Testis (tissue), 2 donors: ENCODE results near the gene PADI6.

Source experiments
- CTCF ChIP-seq, 3 experiments: fragments of 450-650 bp in 2 of 3; fragments of 200-600 bp in 1 of 3; sonication (generic) in 1 of 3; IDR thresholded peaks; one replicate each; pipeline ENCODE4 v1.5.1; 2016 to 2019; ENCODE audit warnings: antibody characterized with exemption in 3 of 3, mild to moderate bottlenecking in 2 of 3, moderate library complexity in 1 of 3
- POLR2A ChIP-seq: fragments of 450-650 bp; IDR thresholded peaks from one replicate; pipeline ENCODE4 v1.6.1; 2017; ENCODE audit warnings: antibody characterized with exemption, mild to moderate bottlenecking, moderate library complexity

GRCh38 chr1:17355898-17356297 is 16.1 kb upstream of the PADI6 start:
- no peak for TF ChIP-seq POLR2A
- TF ChIP-seq CTCF (IDR thresholded peaks at IDR 0.05) = no peak
